Measurements from ENCODE around the gene TMC8. TPM values are rescaled to one million over a fixed set of nuclear protein-coding genes. Genes with fewer than 3 reads are reported as not detected.
"Not testable (repeated sequence)": the region's sequence is repeated elsewhere in the genome, so short reads cannot be mapped to it uniquely, and the experiment has no call there.

Gene TMC8
- total RNA-seq, 1 experiment from 2014 or later = 4.6 TPM

- no peak for ATAC-seq
- H3K27me3 ChIP-seq (ENCODE audit: low read length) = no peaks in the 10 kb centered on the region
These were observed 16.5 kb upstream of the TMC8 start for GRCh38 chr17:78113804-78114785.

GRCh38 chr17:78114831-78115723, 15.5 kb upstream of the TMC8 start:
- intact Hi-C loops (cut with micrococcal nuclease) = no loop called here
- Histone ChIP-seq H3K4me2 (ENCODE audit: low read length) (no peak overlapping the region), H3F3A (ENCODE audit: low read length, unreplicated experiment) (no peaks in the 10 kb centered on the region), H3K36me3 (ENCODE audit: low read depth, low read length) (0 out of 2 replicates have a peak, but pooled peaks cover 2% of the 10 kb centered on the region), H3K79me2 (ENCODE audit: low read length) (no peaks in the 10 kb centered on the region), H2AFZ (ENCODE audit: low read length) (no peak overlapping the region), H3K27ac (ENCODE audit: low read length) (no peak overlapping the region), H3K9me2 (replicated peaks; ENCODE audit: low read length) (no peaks in the 10 kb centered on the region), H3K4me3 (ENCODE audit: low read length) (no peak overlapping the region), H3K9me3 (ENCODE audit: low read length) (no peaks in the 10 kb centered on the region), H3K27me3 (ENCODE audit: low read length) (no peaks in the 10 kb centered on the region), H4K20me1 (ENCODE audit: low read length) (no peaks in the 10 kb centered on the region), H3K4me1 (ENCODE audit: insufficient read depth, low read length) (no peaks in the 10 kb centered on the region), H3K9ac (ENCODE audit: low read length) (no peak overlapping the region)
- ATAC-seq (no peak), DNase-seq (no peak)
- ChIA-PET POLR2A (ENCODE audit: unreplicated experiment) (no interaction called here), CTCF (interaction anchor here (0.7 kb wide), 2 partner anchors 31 to 61 kb away, joined by 4 to 9 read pairs; no protein-coding TSS in a partner anchor)
- no TSS peak for BruUV-seq (replicated peaks)
- TF ChIP-seq EZH2phosphoT487 (IDR thresholded peaks at IDR 0.05; ENCODE audit: borderline replicate concordance, low read length) = no peak

More at GRCh38 chr17:78113804-78114785, 16.5 kb upstream of the TMC8 start:
- Histone ChIP-seq H4K20me1 (ENCODE audit: low read length) (no peaks in the 10 kb centered on the region), H3K79me2 (ENCODE audit: low read length) (no peaks in the 10 kb centered on the region), H3K27ac (ENCODE audit: low read length) (no peak overlapping the region), H3K9me3 (ENCODE audit: low read length) (no peaks in the 10 kb centered on the region), H3K4me2 (ENCODE audit: low read length) (no peak overlapping the region), H2AFZ (ENCODE audit: low read length) (no peak overlapping the region), H3K9me2 (replicated peaks; ENCODE audit: low read length) (no peaks in the 10 kb centered on the region), H3K9ac (ENCODE audit: low read length) (no peak overlapping the region), H3K36me3 (ENCODE audit: low read depth, low read length) (0 out of 2 replicates have a peak, but pooled peaks cover 2% of the 10 kb centered on the region), H3F3A (ENCODE audit: low read length, unreplicated experiment) (no peaks in the 10 kb centered on the region), H3K4me1 (ENCODE audit: insufficient read depth, low read length) (no peaks in the 10 kb centered on the region), H3K4me3 (ENCODE audit: low read length) (no peak overlapping the region)
- intact Hi-C loops (cut with micrococcal nuclease) = loop anchor here (2.0 kb wide), 1 partner anchor 63 kb away; no protein-coding TSS in a partner anchor
- no TSS peak for BruUV-seq (replicated peaks)
- ChIA-PET CTCF (interaction anchor here (0.7 kb wide), 2 partner anchors 30 to 62 kb away, joined by 4 to 9 read pairs; no protein-coding TSS in a partner anchor), POLR2A (ENCODE audit: unreplicated experiment) (no interaction called here)
- DNase-seq = no peak
- TF ChIP-seq EZH2phosphoT487 (IDR thresholded peaks at IDR 0.05; ENCODE audit: borderline replicate concordance, low read length) (no peak), CTCF (conservative IDR thresholded peaks at IDR 0.05; ENCODE audit: low read depth, low read length) (no peak), EZH2 (IDR thresholded peaks at IDR 0.05; ENCODE audit: low read length, unreplicated experiment) (no peak)

GRCh38 chr17:78115803-78116202, 14.8 kb upstream of the TMC8 start:
- BruUV-seq (replicated peaks); POLR2A ChIA-PET (ENCODE audit: unreplicated experiment); H2AFZ ChIP-seq (ENCODE audit: low read length); H3K79me2 ChIP-seq (ENCODE audit: low read length); H3K9me2 ChIP-seq (replicated peaks; ENCODE audit: low read length); H3K27ac ChIP-seq (ENCODE audit: low read length); H3K9ac ChIP-seq (ENCODE audit: low read length); CTCF ChIA-PET; ATAC-seq; H3K4me1 ChIP-seq (ENCODE audit: insufficient read depth, low read length); H4K20me1 ChIP-seq (ENCODE audit: low read length); H3K4me3 ChIP-seq (ENCODE audit: low read length); H3K36me3 ChIP-seq (ENCODE audit: low read depth, low read length); H3K9me3 ChIP-seq (ENCODE audit: low read length); H3F3A ChIP-seq (ENCODE audit: low read length, unreplicated experiment); H3K27me3 ChIP-seq (ENCODE audit: low read length); H3K4me2 ChIP-seq (ENCODE audit: low read length); intact Hi-C loops (cut with micrococcal nuclease); DNase-seq: not testable (repeated sequence)

Data from PC-3 (cell line).